ENCODE measurements around the gene DENND1B. TPM values are rescaled to one million over a fixed set of nuclear protein-coding genes. Genes with fewer than 3 reads are reported as not detected.

DENND1B gene
- total and polyA plus RNA-seq, 2 of the 13 experiments (the other 11 are each of a cell fraction or from before 2014, with no cell fraction given): 2.6 to 5.7 TPM

DNA sequence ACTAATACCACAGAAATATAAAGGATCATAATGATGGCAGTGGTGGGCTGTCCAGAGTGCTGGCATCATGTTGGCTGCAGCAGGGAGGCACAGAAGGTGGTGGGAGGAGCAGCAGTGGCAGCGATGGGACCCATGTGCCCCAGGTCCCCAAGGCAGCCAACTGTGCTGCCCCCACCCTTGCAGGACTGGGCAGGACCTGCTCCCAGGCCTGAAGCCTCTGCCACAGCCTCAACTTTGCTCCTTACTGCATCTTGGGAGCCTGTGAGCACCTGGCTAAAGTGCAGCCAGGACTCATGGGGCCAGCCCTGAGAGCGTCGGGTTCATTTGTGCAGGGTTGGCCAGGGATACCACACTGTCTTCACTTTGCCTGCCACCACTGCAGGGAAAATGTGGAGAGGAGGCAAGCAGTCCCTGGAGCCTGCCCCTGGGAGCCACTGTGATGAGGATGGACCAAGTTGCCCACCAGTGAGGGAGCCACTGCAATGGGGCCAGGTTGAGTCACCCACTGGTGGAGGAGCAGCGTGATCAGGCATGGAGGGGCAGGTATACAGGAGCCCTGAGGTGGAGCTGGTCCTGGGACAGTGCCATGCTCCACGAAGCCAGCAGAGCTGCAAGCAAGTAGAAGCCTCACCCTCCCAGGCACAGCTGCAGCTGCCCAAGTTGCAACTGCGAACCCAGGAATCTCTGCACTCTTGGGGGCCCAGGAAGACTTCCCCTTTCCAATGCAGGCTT is 25.3 kb upstream of the DENND1B start:
- Histone ChIP-seq H4K20me1 (ENCODE audit: insufficient read depth, low read length) (no peaks in the 10 kb centered on the region), H3K4me3 (replicated peaks in 1 of 3; ENCODE audit: insufficient read depth in 1 of 3, low read depth in 2 of 3, low read length in 3 of 3) (no peak overlapping the region), H3K27me3 (ENCODE audit: control insufficient read depth in 1 of 2, insufficient read depth in 2 of 2, low read length in 2 of 2) (no peaks in the 10 kb centered on the region), H3K4me2 (ENCODE audit: low read depth, low read length) (peak overlapping the region; percentile 39; the same call in 1 of the 2 replicates), H3K9me3 (ENCODE audit: low read length) (peaks cover 14% of the 10 kb centered on the region), H2AFZ (ENCODE audit: low read length) (no peak overlapping the region), H3K79me2 (ENCODE audit: insufficient read depth, low read length) (no peaks in the 10 kb centered on the region), H3K4me1 (ENCODE audit: insufficient read depth, low read length) (peaks cover 13% of the 10 kb centered on the region; the same call in 1 of the 2 replicates), H3K36me3 (replicated peaks in 1 of 2; ENCODE audit: control insufficient read depth in 1 of 2, insufficient read depth in 2 of 2, low read length in 2 of 2) (no peaks in the 10 kb centered on the region), H3K9ac (ENCODE audit: insufficient read depth, low read depth, low read length) (no peak overlapping the region), H3K27ac (ENCODE audit: extremely low read length, insufficient read depth, low read length) (no peak overlapping the region)
- intact Hi-C loops (cut with micrococcal nuclease; ENCODE audit: unreplicated experiment) (no loop called here), in situ Hi-C loops (cut with HindIII; ENCODE audit: extremely low pct_ligation_motif_present, low pct_unique_long_range_greater_than_20kb) (no loop called here)
- no peak for FAIRE-seq
- 20% methylated on average over 1 of the region's 6 CpGs for WGBS (ENCODE audit: low lambda C conversion rate)
- DNase-seq (ENCODE audit: low spot score): no peak
- ChIA-PET CTCF (ENCODE audit: low intra/inter-chr PET ratio, low total read pairs) (no interaction called here), POLR2A (no interaction called here)
- BruUV-seq (replicated peaks): no TSS peak
- peak; percentile 71 for ATAC-seq
- TF ChIP-seq HCFC1 (IDR thresholded peaks at IDR 0.05; ENCODE audit: low read depth, low read length) (no peak), XRCC5 (optimal IDR thresholded peaks at IDR 0.05; ENCODE audit: low read length) (no peak), ZC3H13 (CRISPR knock-in tag; IDR thresholded peaks at IDR 0.05) (no peak), MEF2D (CRISPR knock-in tag; IDR thresholded peaks at IDR 0.05) (no peak), FIP1L1 (IDR thresholded peaks at IDR 0.05; ENCODE audit: borderline replicate concordance, insufficient read depth, low read depth, low read length) (no peak)

DNA sequence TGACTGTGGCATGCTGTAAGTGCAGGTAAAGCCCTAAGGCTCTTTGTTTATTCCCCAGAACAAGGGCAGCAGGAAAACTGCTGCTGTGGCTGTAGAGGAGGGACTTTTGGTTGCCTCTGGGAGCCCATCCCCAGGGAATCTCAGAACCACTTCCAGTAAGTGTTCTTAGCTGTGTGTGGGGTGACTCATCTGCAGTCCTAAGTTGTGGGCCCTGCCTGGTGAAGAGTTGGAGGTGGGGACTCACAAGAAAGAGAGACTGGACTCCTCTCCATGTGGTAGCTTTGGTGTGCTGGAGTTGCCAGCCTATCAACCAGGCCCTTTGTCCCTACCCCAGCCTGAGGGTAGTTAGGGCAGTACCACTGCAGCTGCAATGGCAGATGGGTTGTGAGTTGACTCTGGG is 24.0 kb upstream of the DENND1B start:
- no peak overlapping the region for H3K9ac ChIP-seq (ENCODE audit: insufficient read depth, low read depth, low read length)
- no peaks in the 10 kb centered on the region for H4K20me1 ChIP-seq (ENCODE audit: insufficient read depth, low read length)
- ATAC-seq (no peak), DNase-seq (ENCODE audit: low spot score) (no peak), FAIRE-seq (no peak)
- CTCF ChIA-PET (ENCODE audit: low intra/inter-chr PET ratio, low total read pairs): no interaction called here
- peaks cover 13% of the 10 kb centered on the region; the same call in 1 of the 2 replicates for H3K4me1 ChIP-seq (ENCODE audit: insufficient read depth, low read length)
- H2AFZ ChIP-seq (ENCODE audit: low read length): no peak overlapping the region
- POLR2A ChIA-PET: no interaction called here
- BruUV-seq (replicated peaks): no TSS peak
- H3K9me3 ChIP-seq (ENCODE audit: low read length): peaks cover 14% of the 10 kb centered on the region
- intact Hi-C loops (cut with micrococcal nuclease; ENCODE audit: unreplicated experiment) (no loop called here), in situ Hi-C loops (cut with HindIII; ENCODE audit: extremely low pct_ligation_motif_present, low pct_unique_long_range_greater_than_20kb) (no loop called here)
- no peak overlapping the region for H3K4me3 ChIP-seq (replicated peaks in 1 of 3; ENCODE audit: insufficient read depth in 1 of 3, low read depth in 2 of 3, low read length in 3 of 3)
- H3K27ac ChIP-seq (ENCODE audit: extremely low read length, insufficient read depth, low read length): no peak overlapping the region
- H3K79me2 ChIP-seq (ENCODE audit: insufficient read depth, low read length): no peaks in the 10 kb centered on the region
- no peak overlapping the region for H3K4me2 ChIP-seq (ENCODE audit: low read depth, low read length)
- no peaks in the 10 kb centered on the region for H3K27me3 ChIP-seq (ENCODE audit: control insufficient read depth in 1 of 2, insufficient read depth in 2 of 2, low read length in 2 of 2)
- no peaks in the 10 kb centered on the region for H3K36me3 ChIP-seq (replicated peaks in 1 of 2; ENCODE audit: control insufficient read depth in 1 of 2, insufficient read depth in 2 of 2, low read length in 2 of 2)
- TF ChIP-seq ZNF180 (CRISPR knock-in tag; IDR thresholded peaks at IDR 0.05; ENCODE audit: borderline replicate concordance, low read depth): no peak
- TF ChIP-seq HNF4A (CRISPR knock-in tag; IDR thresholded peaks at IDR 0.05): no peak
- TF ChIP-seq, protein P1, sequence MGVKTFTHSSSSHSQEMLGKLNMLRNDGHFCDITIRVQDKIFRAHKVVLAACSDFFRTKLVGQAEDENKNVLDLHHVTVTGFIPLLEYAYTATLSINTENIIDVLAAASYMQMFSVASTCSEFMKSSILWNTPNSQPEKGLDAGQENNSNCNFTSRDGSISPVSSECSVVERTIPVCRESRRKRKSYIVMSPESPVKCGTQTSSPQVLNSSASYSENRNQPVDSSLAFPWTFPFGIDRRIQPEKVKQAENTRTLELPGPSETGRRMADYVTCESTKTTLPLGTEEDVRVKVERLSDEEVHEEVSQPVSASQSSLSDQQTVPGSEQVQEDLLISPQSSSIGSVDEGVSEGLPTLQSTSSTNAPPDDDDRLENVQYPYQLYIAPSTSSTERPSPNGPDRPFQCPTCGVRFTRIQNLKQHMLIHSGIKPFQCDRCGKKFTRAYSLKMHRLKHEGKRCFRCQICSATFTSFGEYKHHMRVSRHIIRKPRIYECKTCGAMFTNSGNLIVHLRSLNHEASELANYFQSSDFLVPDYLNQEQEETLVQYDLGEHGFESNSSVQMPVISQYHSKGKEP (CRISPR knock-in tag; IDR thresholded peaks at IDR 0.05): no peak
- TF ChIP-seq PLRG1 (conservative IDR thresholded peaks at IDR 0.05): no peak
- TF ChIP-seq, protein P2, sequence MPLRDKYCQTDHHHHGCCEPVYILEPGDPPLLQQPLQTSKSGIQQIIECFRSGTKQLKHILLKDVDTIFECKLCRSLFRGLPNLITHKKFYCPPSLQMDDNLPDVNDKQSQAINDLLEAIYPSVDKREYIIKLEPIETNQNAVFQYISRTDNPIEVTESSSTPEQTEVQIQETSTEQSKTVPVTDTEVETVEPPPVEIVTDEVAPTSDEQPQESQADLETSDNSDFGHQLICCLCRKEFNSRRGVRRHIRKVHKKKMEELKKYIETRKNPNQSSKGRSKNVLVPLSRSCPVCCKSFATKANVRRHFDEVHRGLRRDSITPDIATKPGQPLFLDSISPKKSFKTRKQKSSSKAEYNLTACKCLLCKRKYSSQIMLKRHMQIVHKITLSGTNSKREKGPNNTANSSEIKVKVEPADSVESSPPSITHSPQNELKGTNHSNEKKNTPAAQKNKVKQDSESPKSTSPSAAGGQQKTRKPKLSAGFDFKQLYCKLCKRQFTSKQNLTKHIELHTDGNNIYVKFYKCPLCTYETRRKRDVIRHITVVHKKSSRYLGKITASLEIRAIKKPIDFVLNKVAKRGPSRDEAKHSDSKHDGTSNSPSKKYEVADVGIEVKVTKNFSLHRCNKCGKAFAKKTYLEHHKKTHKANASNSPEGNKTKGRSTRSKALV (CRISPR knock-in tag; IDR thresholded peaks at IDR 0.05): no peak
